Left ventricle myocardium inferior (tissue), 1 donor: ENCODE results near the gene PCBP3. TPM values are rescaled to one million over a fixed set of nuclear protein-coding genes. Genes with fewer than 3 reads are reported as not detected.

Source experiments
- DNase-seq: peaks from one replicate; pipeline ENCODE4 v3.0.0-alpha.2; 2020
- H3K27ac ChIP-seq: fragments of 200-600 bp; replicated peaks from 2 replicates; pipeline ENCODE4 v1.8.0; 2021
- H3K27me3 ChIP-seq: fragments of 200-600 bp; 2 replicates; pipeline ENCODE4 v1.8.0; 2021; ENCODE audit warnings: low read depth
- H3K36me3 ChIP-seq: fragments of 200-600 bp; 2 replicates; pipeline ENCODE4 v1.8.0; 2021
- H3K4me1 ChIP-seq: fragments of 200-600 bp; 2 replicates; pipeline ENCODE4 v1.8.0; 2021
- H3K4me3 ChIP-seq: fragments of 200-600 bp; 2 replicates; pipeline ENCODE4 v1.8.0; 2021; ENCODE audit warnings: mild to moderate bottlenecking, moderate library complexity
- H3K9me3 ChIP-seq: fragments of 200-600 bp; replicated peaks from 2 replicates; pipeline ENCODE4 v1.8.0; 2021
- CTCF ChIP-seq: fragments of 200-600 bp; IDR thresholded peaks from 2 replicates; pipeline ENCODE4 v1.8.0; 2021; ENCODE audit warnings: antibody characterized with exemption, mild to moderate bottlenecking, borderline replicate concordance
- intact Hi-C: fragments of 100-400 bp; cut with micrococcal nuclease; formaldehyde crosslinking; loops from one replicate; pipeline ENCODE4 v1.11.0; 2022
- total RNA-seq: library from RNA; stranded (reverse); fragmentation: NEBNext Ultra II Directional; extraction: Animal tissue kit (Norgen Biotek cat#: 25700); gene quantifications from one replicate; pipeline ENCODE4 v1.2.1, GENCODE V29; 2021
- donor health status: DM: no; HTN: yes; CAD: no; lungs with severe emphysema.

Gene PCBP3
- total RNA-seq, 1 donor from 2014 or later: 2.9 TPM

DNA sequence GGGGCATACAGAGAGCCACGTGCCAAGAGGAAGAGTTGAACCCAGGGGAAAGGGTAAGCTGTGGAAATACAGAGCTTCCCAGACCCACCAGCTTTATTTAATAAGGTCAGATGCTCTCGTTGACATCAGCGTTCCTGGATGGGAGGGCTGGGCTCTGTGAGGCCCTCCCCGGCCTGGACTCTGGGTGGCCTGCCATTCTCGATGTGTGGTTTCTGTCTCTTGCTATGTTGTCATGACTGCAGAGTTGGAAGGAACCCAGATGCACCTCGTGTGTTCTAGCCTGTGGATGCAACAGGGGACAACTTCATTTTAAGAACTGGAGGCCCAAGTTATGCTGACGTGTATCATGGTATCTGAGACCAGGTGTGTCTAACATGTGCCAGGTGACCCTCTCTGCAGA is 101.7 kb downstream of the PCBP3 start:
- Histone ChIP-seq H3K9me3 (no peaks in the 10 kb centered on the region), H3K36me3 (no peaks in the 10 kb centered on the region), H3K27me3 (no peaks in the 10 kb centered on the region), H3K4me1 (no peaks in the 10 kb centered on the region), H3K4me3 (no peak overlapping the region), H3K27ac (no peak overlapping the region)
- TF ChIP-seq CTCF: no peak
- intact Hi-C loops: no loop called here
- DNase-seq: no peak

DNA sequence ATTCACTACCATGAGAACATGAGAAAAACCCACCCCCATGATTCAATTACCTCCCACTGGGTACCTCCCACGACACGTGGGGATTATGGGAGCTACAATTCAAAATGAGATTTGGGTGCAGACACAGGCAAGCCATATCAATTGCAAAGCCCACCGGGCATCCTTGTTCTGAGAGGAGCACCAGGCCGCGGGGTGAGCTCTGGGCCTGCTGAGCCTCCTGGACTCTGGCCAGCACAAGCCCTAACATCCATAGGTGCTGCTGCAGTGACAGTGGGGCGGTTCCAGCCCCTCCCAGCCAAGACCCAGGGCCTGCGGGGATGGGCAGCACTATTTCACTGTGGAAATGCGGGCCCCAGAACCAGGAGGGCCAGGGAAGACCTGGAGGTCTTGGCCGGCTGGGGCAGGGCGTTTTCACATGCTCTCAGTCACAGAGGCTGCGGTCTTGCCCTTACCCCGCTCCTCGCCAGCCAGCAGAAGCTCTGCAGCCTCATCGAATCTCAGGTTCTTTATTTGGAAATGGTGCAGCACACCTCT is 103.8 kb downstream of the PCBP3 start:
- no peaks in the 10 kb centered on the region for H3K9me3 ChIP-seq
- H3K27ac ChIP-seq: no peak overlapping the region
- no peak for DNase-seq
- no peaks in the 10 kb centered on the region for H3K4me1 ChIP-seq
- H3K36me3 ChIP-seq: no peaks in the 10 kb centered on the region
- no peaks in the 10 kb centered on the region for H3K27me3 ChIP-seq
- no peak for TF ChIP-seq CTCF
- intact Hi-C loops: no loop called here
- no peak overlapping the region for H3K4me3 ChIP-seq

DNA sequence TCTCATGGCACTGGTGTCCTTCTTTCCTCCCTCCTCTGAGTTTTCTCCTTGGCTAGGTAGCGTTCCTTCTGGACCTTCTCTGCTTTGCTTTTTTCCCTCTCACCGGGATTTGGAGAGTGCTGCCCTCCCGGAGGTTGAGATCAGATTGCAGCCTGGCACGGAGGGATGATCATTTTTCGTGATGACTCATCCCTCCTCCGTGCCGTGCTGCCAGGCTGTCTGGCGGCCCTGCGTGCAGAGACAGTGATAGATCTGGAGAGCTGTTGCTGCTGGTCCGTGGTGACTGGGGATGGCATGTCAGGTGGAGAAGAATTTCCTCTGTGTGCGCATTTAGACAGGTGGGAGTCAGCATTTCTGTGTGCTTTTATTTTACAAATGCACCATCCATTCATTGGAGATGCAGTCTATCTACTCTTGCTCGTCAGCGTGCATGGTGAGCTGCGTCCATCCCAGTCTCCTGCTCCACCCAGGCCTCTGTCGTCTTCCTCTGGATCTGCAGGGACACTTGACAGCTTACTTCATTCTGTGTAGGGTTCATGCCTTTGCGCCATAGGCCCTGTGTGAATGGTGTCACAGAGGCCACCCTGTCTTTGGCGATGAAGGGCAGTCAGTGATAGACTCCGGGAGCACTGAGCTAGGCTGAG is 104.4 kb downstream of the PCBP3 start:
- no peaks in the 10 kb centered on the region for H3K36me3 ChIP-seq
- no peak overlapping the region for H3K4me3 ChIP-seq
- no peaks in the 10 kb centered on the region for H3K9me3 ChIP-seq
- TF ChIP-seq CTCF: no peak
- no peaks in the 10 kb centered on the region for H3K4me1 ChIP-seq
- no peaks in the 10 kb centered on the region for H3K27me3 ChIP-seq
- intact Hi-C loops: no loop called here
- no peak for DNase-seq
- no peak overlapping the region for H3K27ac ChIP-seq

DNA sequence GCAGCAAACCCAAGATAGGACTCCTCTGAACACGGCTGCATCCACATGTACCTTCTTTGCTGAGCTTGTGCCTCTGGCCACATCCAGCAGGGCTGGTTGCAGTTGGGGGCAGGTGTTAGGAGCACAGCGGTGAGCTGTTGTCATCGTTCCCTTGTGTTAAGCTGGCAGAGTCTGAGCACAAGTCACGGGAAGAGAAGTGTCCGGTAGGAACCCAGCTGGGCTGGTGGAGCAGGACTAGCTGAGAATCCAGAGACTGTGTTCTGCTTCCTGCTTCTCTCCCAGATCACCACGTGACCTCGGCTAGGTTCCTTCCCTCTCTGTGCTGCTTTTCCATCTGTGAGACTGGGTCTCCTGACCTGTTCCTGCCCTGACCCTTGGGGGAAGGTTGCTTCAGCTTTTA is 105.1 kb downstream of the PCBP3 start:
- Histone ChIP-seq H3K9me3 (no peaks in the 10 kb centered on the region), H3K36me3 (no peaks in the 10 kb centered on the region), H3K27ac (no peak overlapping the region), H3K27me3 (no peaks in the 10 kb centered on the region), H3K4me3 (no peak overlapping the region), H3K4me1 (no peaks in the 10 kb centered on the region)
- DNase-seq: no peak
- TF ChIP-seq CTCF: no peak
- intact Hi-C loops: no loop called here

DNA sequence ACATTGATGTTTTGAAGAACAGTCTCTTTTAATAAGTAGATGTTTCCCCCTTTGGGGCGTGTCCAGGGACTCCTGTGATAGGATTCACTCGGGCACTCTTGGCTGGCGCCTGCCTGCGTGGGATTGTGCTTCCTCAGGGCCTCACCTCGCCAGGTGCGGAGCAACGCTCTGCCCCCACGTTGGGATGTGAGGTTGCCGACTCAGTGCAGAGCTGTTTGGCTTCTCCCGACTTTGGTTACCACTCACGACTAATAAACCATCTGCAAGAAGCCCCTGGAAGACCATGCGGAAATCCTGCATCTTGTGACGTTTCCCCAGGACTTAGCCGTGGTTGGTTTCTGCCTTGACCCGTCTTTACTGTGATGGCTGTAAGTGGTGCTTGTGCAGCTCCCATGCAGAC is 106.4 kb downstream of the PCBP3 start:
- Histone ChIP-seq H3K4me1 (no peaks in the 10 kb centered on the region), H3K9me3 (no peaks in the 10 kb centered on the region), H3K4me3 (no peak overlapping the region), H3K27ac (no peak overlapping the region), H3K36me3 (no peaks in the 10 kb centered on the region), H3K27me3 (no peaks in the 10 kb centered on the region)
- no peak for TF ChIP-seq CTCF
- intact Hi-C loops: no loop called here
- DNase-seq: no peak
